Medulla oblongata (tissue), 1 donor: ENCODE data around the gene TBC1D13.
"Not testable (repeated sequence)": the region's sequence is repeated elsewhere in the genome, so short reads cannot be mapped to it uniquely, and the experiment has no call there.

Experiments
- DNase-seq: peaks from one replicate; pipeline ENCODE4 v3.0.0-alpha.2; 2015; ENCODE audit errors: extremely low spot score

Gene TBC1D13

GRCh38 chr9:128786681-128787601, at the start of gene TBC1D13:
Gene TBC1D13 (plus strand): TSS chr9:128787253. CDS start chr9:128787354, 101 bp downstream.
- peak; percentile 85 for DNase-seq

- DNase-seq: no peak
Observed at GRCh38 chr9:128742401-128742800, 44.7 kb upstream of the TBC1D13 start.

GRCh38 chr9:128743421-128743820, 43.6 kb upstream of the TBC1D13 start:
- DNase-seq: no peak

- no peak for DNase-seq
Observed at GRCh38 chr9:128747241-128747640, 39.8 kb upstream of the TBC1D13 start.

GRCh38 chr9:128750926-128751595, 36.0 kb upstream of the TBC1D13 start:
- DNase-seq: no peak

GRCh38 chr9:128753627-128754026, 33.4 kb upstream of the TBC1D13 start:
- DNase-seq: no peak

- no peak for DNase-seq
Observed at GRCh38 chr9:128757602-128758001, 29.5 kb upstream of the TBC1D13 start.

- DNase-seq: peak; percentile 12
Observed at GRCh38 chr9:128762671-128763449, 24.2 kb upstream of the TBC1D13 start.

- DNase-seq: no peak
Observed at GRCh38 chr9:128764361-128764760, 22.7 kb upstream of the TBC1D13 start.

GRCh38 chr9:128765499-128765898, 21.6 kb upstream of the TBC1D13 start:
- no peak for DNase-seq

GRCh38 chr9:128768606-128769005, 18.4 kb upstream of the TBC1D13 start:
- DNase-seq: no peak

- no peak for DNase-seq
Observed at GRCh38 chr9:128770286-128771030, 16.6 kb upstream of the TBC1D13 start.

- no peak for DNase-seq
Observed at GRCh38 chr9:128771094-128771721, 15.8 kb upstream of the TBC1D13 start.

- DNase-seq: peak; percentile 90
Observed at GRCh38 chr9:128771745-128772519, 15.1 kb upstream of the TBC1D13 start, which contains the start of gene ZER1. Gene ZER1 (minus strand): TSS chr9:128771927. CDS start chr9:128755565, 16,362 bp downstream.

GRCh38 chr9:128773049-128773448, 14.0 kb upstream of the TBC1D13 start:
- DNase-seq: no peak

- no peak for DNase-seq
Observed at GRCh38 chr9:128774804-128775203, 12.2 kb upstream of the TBC1D13 start.

- not testable (repeated sequence) for DNase-seq
Observed at GRCh38 chr9:128780093-128780492, 7.0 kb upstream of the TBC1D13 start.

GRCh38 chr9:128781187-128782070, 5.6 kb upstream of the TBC1D13 start:
- DNase-seq: no peak

GRCh38 chr9:128782669-128783068, 4.4 kb upstream of the TBC1D13 start:
- no peak for DNase-seq
